Stimulated activated CD8-positive, alpha-beta memory T cell treated with anti-CD3 and anti-CD28 coated beads, Interleukin-2, amount 100 ng/mL, for 48 hours (primary cell): ENCODE results near the gene INSM2.

Source experiments
- DNase-seq, 2 donors: peaks; one replicate each; pipeline ENCODE4 v3.0.0-alpha.2; 2020; ENCODE audit warnings: low read depth in 2 of 2

INSM2 gene

GRCh38 chr14:35533357-35534207 lies at the start of gene INSM2:
Gene INSM2, plus strand, starts transcription at chr14:35534164. Its CDS starts 89 bp downstream, at chr14:35534253.
- peak; percentile 71 to 75 for DNase-seq

GRCh38 chr14:35492569-35493014 lies 41.4 kb upstream of the INSM2 start:
- no peak for DNase-seq

GRCh38 chr14:35495278-35495677 lies 38.7 kb upstream of the INSM2 start:
- DNase-seq = no peak

- DNase-seq = no peak
Observed at GRCh38 chr14:35499180-35499579, 34.8 kb upstream of the INSM2 start.

GRCh38 chr14:35503646-35504045 lies 30.3 kb upstream of the INSM2 start:
- no peak for DNase-seq

- DNase-seq = no peak
Observed at GRCh38 chr14:35504260-35504659, 29.7 kb upstream of the INSM2 start.

GRCh38 chr14:35506461-35506860 lies 27.5 kb upstream of the INSM2 start:
- DNase-seq = no peak

- DNase-seq = no peak
Observed at GRCh38 chr14:35506927-35507326, 27.0 kb upstream of the INSM2 start.

- DNase-seq = no peak
Observed at GRCh38 chr14:35509846-35510245, 24.1 kb upstream of the INSM2 start.

GRCh38 chr14:35512765-35513164 lies 21.2 kb upstream of the INSM2 start:
- DNase-seq = no peak

GRCh38 chr14:35515916-35516315 lies 18.0 kb upstream of the INSM2 start:
- no peak for DNase-seq

- DNase-seq = no peak
Observed at GRCh38 chr14:35519986-35520385, 14.0 kb upstream of the INSM2 start.

GRCh38 chr14:35525695-35526094 lies 8.3 kb upstream of the INSM2 start:
- no peak for DNase-seq

GRCh38 chr14:35526962-35527361 lies 7.0 kb upstream of the INSM2 start:
- DNase-seq = no peak

- no peak for DNase-seq
Observed at GRCh38 chr14:35531960-35532747, 1.8 kb upstream of the INSM2 start.

- DNase-seq = no peak
Observed at GRCh38 chr14:35532783-35533356, 1.1 kb upstream of the INSM2 start.

- DNase-seq = peak in 1 of 2 donors; percentile 11
Observed at GRCh38 chr14:35534208-35534872, 376 bp downstream of the INSM2 start.

GRCh38 chr14:35534873-35535482 lies 1.0 kb downstream of the INSM2 start:
- DNase-seq = peak; percentile 52 to 57

GRCh38 chr14:35535483-35536112 lies 1.6 kb downstream of the INSM2 start:
- no peak for DNase-seq

- DNase-seq = no peak
Observed at GRCh38 chr14:35539969-35540368, 6.0 kb downstream of the INSM2 start.

GRCh38 chr14:35543006-35543405 lies 9.0 kb downstream of the INSM2 start:
- DNase-seq = no peak
